Islet precursor cell (in vitro differentiated cells): ENCODE data around the gene MKI67.

ENCODE experiments used
- DNase-seq: peaks from one replicate; pipeline ENCODE4 v3.0.0-alpha.2; 2018

MKI67 gene

DNA sequence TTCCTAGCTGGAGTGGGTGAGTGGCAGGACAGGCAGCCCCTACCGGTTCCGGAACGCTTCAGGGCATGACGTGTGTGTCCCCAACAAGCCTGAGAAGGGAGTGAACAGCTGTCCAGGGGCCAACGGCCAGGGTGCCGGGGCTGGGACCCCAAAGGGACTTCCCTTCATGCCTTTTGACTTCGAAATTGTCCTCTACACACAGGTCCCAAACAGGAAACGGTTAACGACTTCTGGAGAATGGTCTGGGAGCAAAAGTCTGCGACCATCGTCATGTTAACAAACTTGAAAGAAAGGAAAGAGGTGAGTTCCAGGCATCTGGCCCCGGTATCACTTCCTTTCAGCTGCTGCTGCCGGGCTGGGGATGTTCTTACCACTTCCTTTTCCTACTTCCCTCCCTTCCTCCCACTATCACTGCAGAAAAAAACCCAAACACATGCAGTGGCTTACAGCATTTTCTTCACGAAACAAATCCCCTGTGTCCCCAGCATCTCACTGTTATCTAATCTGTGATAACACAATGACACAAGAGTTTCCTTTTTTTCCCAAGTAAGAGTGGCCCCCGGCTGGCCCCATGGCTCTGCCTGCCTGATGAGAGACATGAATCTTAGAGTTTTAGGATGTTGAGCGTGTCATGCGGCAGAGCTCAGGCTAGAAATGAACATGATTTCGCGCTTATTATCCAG is 63.2 kb downstream of the MKI67 start:
- no peak for DNase-seq

DNA sequence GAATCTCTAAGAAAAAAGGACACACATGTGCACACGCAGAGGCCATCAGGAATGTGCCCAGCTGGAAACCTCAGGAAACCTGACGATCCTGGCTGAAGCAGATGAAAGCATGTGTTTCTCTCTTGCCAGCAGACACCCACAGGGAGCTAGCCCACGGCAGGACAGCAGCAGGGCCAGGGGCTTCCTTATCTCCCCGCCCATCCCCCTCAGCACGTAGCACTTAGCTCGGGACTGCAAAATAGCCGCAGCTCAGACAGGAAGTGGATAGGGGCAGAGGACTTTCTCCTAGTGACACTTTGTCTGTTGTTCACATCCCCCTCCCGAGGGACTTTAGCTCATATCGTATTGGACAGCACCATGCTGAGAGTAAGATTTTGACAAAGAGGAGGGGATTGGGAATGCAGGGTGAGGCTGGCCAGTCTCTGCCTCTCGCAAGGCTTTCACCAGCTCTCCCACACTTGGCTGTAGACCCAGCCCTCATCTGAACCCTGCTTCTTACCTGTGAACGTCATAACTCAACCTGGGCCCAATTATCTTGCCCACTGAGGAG is 63.8 kb downstream of the MKI67 start:
- peak; percentile 84 for DNase-seq

DNA sequence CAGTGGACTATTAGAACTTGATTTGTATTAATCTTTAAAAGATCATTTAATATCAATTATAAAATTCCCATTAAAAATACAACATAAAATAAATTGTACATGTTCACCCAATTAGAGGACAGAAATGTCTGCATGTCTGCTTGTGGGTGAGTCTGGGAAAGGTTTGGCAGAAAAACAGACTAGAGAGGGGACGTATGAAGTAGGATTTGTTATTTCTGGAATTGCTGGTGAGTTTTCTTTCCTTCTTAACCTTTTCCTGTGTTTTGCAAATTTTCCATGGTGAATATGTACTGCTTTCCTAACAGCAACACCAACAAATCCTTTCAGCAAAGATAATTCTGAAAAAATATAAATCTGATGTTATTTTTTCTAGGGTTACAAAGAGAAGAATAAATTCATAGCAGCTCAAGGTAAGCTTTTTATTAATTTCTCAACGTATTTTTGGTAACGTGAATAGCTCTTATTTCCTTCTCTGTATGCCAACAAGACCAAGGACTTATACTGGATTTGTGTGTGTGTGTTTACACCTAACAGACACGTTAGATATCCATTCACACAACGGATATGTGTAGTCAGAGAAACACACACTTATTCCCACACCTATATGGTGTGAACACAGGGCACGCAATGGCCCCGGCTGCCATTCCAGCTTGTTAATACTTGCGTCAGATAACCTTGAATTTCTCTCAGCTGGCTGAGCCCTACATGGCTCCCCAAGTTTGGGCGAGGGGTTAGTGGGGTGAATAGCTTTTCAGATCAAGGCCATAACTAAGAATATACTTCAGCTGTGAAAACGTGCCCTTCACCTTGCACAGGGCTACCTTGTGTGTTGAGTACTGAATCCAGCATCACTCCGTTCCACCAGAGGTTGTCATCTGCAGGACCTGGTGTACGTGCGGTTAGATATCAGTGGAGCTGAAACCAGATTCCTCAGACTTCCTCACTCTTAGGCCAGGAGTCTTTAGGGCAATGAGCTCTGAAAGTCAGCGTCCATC is 64.6 kb downstream of the MKI67 start:
- DNase-seq: no peak

DNA sequence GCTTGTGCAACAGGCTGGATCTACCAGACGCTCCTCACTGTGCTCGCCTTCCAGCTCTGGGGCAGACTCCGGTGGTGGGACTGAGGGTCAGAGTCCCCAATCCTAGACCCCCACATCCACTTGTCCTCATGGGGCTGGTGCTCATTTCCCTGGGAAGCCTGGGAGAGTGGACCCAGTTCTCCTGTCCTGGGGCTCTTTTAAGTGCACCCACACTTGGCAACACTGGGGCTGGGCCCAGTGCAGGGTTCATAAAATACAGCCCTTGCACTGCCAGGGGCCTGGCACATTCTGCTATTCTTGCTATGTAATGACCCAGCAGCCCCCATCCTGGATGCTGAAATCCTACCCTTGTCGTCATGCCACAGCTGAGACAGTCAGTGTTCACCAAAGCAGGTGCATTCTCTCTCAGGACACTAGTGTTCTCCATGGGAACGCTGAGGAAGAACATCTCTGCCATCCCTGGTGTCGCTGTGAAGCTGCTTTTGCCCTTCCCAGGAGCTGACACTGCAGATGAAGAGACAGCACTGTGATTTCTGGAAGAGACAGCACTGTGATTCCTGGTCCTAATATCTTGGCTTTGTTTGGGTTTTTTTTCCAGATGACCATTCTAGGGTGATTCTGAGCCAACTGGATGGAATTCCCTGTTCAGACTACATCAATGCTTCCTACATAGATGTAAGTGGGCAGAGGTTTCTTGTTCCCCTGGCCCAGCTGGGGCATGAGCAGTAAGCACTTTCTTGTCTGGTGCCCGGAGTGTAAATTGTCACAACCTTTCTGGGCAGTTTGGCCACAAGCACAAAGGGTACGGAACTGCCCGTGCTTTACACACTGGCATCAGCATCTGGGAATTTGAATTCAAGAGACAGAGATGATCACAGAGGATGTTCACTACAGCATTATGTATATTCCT is 65.6 kb downstream of the MKI67 start:
- no peak for DNase-seq

DNA sequence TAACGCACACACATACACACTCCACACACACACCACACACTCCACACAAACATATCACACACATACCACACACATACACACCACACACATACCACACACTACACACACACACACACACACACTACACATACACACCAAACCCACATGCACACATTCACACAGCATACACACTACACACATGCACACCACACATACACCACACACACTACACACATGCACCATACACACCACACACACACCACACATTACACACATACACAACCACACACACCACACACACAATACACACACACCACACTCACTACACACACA is 66.3 kb downstream of the MKI67 start:
- DNase-seq: no peak

DNA sequence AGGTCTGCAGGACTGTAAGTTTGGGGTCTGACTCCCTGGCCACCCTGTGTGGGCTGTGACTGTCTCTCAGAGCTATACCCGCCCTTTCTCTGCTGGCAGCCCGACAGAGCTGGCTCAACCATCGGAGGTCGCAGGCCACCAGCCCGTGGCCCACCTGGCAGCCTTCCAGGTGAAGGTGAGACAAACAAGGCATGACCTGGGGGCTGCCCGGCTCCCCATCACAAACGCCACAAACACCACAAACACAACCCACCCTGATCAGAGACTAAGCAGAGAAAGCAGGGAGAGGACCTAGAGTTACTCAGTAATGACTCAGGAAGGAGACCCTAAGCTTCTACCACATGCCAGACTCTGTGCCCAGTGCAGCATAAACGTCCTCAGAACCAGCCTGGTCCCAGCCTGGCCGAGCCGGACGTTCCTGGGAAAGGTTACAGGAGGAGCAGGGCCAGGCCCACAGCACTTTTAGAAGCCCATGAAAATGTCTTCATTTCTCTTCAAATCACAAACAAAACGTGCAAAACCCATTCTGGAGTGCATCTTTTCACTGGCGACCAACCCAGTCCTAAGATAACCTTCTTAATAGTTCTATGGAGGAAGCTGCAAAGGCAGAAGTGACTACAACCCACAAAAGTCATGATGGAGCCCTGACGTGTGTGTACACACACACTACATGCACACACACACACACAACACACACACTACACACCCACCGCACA is 66.8 kb downstream of the MKI67 start:
- DNase-seq: no peak

DNA sequence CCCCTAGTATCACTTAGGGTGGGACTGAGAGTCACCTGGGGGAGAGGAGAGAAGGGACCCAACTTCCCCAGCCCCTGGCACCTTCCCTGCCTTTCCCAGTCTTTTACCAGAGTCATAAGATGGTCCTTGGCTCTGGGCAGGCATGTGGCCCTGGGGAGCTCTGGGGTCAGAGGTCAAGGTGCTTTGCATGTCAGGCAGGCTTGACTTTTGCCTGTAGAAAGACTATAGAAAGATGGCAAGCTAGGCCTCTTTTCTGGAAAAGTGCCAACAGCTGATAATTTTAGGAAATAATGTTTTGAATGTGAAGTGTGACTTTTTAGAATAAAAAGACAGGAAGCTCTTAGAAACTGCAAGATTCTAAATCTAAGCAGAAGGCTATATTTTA is 67.5 kb downstream of the MKI67 start:
- no peak for DNase-seq

DNA sequence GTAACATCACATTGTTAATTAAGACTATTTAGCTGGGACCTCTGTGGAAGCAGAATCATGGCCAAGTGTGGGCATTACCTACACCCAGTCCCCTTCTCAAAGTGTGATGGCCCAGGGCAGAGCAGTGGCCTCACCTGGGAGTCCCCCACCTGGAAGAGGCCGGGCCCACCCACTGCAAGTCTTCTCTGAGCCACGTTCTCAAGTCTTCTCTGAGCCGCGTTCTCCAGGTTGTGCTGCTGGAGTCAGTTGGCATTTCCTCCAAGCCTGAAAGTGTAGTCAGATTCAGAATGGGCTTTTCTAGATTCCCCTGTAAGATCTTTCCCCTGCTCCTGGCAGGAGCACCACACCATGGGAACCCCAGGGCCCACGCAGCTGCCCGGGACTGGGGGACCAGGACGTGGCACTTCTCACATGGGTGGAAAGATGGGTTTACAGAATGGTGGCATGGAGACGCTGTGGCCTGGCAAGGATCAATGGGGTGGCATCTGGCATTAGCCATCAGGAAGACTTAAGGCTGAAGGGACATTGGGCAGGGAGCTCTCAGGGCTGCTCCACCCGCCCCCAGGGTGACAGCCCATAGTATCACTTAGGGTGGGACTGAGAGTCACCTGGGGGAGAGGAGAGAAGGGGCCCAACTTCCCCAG is 68.0 kb downstream of the MKI67 start:
- DNase-seq: no peak

DNA sequence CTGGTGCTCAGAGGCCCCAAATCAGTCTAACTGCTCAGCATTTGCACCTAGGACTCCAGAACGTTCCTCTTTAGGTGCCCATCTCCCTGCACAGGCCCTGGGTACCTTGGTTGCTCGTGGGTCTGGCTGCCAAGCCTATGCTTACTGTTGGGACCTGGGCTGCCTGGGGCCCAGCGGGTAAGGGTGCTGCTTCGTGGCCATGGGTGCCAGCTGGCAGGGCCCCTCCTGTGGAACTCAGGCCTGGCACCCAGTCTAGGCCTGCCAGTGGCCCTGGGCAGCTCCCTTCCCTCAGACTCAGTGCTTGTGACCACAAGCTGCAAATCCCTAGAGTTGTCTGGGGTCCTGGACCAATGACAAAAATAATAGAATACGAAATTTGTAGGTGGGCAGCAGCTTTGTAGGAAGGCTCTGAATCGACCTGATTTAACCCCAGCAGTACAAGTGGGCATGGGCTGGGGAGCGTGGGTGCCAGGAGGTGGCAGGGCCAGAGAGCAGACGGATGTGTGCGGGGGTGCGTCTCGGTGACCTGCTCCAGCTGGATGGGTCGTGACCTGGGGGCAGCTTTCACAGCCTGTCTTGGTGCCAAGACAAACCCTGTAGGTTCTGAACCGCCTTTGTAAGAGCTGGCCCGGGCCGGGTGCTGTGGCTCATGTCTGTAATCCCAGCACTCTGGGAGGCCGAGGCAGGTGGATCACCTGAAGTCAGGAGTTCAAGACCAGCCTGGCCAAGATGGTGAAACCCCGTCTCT is 69.7 kb downstream of the MKI67 start:
- DNase-seq: no peak

DNA sequence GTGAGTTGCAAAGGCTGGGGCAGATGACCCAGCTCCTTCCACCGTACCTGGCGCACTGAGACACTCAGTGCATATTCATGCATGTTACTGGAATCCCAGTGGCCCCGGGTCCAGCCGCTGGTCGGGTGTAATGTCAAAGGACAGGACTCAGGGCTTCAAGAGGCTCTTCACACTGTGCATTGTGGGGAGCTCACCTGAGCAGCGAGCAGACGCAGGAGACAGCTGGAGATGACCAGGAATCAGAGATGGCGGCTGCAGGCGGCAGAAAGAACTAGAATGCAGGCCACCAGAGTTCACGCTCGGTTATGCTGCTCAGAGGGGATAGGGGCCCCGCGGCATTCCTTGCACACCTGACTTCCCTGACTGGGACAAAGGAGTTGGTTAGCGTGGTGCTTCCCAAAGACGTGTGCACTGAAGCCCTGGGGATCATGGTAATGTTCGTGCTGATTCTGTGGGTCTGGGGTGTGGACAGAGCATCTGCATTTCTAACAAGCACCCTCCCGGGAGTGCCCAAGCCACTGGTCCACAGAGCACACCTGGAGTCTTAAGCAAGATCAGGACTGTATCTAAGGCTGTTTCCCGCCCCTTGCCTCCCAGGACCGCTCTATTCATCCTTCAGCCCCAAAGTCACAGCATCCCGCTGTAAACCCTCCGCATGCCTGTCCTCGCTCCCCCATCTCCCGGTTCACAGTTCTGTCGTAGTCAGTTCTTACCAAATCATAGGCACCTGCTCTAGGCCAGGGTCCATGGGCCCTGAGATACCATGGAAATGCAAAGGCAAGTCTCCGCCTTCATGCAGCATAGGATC is 71.0 kb downstream of the MKI67 start:
- no peak for DNase-seq

DNA sequence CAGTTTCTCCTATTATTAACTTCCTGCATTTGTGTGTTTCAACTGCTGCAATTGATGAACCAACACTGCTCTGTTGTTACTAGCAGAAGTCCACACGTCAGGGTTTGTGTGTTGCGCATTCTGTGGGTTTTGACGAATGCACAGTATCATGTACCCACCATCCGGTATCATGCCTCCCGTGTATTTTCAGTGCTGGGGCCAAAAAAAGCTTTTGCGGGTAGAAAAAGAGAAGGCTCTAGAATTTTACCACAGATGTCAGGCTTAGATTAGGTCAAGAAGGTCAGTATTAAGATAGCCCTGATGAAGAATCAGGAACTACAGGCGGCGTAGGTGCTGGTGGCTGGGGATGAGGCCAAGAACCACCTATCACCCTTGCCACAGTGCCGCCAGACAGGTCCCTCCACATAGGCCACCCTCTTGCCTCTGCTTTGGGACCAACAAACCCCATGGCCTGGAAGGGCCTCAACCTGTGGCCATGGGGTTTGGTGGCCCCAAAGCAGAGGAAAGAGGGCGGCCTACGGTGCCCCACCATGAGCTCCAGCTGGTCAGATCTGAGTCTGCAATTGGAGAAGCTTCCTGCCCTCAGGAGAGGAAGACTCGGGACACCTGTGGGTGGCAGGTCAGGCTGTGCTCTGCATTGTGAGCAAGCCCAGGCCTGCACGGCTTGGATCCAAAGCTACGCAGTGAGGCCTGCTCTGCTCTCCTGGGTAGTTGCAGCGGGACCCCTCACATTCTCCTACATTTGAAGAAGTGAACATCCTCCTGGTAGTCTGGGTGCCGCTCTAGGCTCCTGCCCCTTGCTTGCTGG is 71.9 kb downstream of the MKI67 start:
- no peak for DNase-seq

DNA sequence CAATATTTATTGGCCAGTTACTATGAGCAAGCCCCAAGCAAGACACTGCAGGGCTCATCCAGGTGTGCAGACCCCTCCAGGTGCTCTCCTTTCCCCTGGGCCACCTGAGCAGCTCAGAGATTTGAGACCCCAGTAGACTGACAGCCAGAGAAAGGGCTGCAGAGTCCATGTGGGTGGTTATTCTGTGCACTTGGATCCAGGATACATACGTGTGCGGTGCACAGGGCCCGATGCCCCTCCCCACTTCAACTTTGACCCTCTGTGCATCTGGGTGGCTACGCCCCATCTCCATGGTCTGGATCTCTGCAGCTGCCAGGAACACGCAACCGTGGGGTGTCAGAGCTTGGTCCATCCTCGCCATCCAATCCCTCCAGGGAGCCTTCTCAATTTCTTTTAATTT is 72.9 kb downstream of the MKI67 start:
- DNase-seq: no peak

DNA sequence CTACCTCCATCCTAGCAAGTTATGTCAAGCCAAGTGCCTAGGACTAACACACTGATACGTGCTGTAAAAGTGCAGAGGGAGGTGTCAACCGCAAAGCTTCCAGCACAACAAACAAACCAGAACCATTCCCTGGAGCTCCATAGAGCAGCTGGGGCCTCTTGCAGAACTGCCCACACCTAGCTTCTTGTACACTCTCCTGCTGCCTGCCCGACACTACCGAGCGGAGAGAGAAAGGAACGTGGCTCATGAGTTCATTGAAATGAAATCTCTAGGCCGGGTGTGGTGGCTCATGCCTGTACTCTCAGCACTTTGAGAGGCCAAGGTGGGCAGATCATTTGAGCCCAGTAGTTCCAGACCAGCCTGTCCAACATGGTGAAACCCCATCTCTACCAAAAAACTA is 73.5 kb downstream of the MKI67 start:
- no peak for DNase-seq

DNA sequence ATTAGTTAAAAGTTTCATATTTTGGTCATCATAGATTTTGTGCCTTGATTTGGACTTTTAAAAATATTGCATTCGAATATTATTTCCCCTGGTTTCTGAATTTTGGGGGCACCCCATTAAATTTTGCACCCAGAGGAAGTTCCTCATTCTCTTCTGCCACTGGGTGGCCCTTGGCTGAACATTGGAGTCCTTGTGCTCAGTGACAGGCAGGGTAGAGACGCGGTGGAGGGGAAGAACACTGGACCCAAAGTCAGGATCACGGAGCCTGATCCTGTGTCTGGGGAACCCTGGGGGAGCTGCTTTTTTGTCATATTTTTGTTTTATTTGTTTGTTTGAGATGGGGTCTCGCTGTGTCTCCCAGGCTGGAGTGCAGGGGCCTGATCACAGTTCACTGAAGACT is 74.7 kb downstream of the MKI67 start:
- DNase-seq: no peak

DNA sequence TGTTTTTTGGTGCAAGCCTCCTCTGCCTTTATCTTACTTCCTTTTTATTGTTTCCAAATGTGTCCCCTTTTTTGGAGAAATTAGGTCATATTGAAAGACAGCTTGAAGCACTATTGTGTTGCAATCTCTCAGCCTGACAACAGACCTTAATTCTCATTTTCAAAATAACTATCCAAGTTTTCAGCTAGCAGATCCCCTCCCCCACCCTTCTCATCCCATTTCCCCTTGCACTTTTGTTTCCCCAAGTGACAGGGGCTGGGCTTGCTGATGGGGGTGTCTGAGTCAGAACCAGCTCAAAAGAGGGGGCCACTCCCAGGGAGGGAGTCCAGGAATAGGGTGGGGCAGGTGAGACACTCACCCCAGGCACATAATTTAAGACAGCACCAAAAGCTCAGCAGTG is 75.3 kb downstream of the MKI67 start:
- DNase-seq: no peak

DNA sequence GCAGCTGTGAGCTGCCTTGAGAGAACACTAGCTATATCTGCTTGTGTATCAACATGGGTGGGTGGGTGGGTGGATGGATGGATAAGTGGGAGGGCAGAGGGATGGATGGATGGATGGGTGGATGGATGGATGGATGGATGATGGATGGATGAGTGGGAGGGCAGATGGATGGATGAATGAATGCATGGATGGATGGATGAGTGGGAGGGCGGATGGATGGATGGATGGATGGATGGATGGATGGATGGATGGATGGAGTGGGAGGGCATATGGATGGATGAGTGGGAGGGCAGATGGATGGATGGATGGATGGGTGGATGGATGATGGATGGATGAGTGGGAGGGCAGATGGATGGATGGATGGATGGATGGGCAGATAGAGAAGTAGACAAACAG is 76.1 kb downstream of the MKI67 start:
- no peak for DNase-seq

DNA sequence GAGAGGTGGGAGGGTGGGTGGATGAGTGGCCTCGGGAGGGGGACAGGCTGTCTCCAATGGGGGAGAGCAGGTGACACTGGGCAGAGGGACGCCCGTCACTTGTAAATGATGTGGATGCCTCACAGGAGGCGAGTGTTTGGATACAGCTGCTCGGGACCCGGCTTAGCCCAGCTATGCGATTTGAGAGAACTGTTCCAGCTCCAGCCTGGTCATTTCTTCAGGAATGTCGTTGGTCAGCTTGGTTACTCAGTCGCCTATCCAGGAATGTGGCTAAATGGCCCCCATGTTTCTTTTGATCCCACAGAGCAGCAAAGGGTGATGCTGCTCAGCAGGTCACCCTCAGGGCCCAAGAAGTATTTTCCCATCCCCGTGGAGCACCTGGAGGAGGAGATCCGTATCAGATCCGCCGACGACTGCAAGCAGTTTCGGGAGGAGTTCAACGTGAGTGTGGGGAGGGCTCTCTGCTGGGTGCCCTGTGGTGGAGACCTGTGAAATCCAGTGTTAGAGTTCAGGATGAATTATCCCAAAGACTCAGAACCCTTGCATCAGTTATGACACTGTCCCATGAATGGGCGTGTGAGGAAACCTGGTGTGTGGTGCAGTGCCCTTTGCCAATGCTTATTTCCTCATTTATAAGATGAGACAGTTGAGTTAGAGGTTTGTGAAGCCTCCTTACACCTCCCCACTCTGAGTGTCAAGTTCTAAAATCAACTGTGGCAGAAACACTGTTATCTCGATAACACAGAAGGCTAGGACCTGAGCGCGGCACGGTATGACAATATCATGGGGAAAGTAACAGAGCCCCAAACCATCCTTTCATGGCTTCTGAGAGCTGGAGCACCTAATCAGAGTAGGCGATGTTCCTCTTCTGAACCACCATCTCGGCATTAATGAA is 76.8 kb downstream of the MKI67 start:
- DNase-seq: peak; percentile 94

DNA sequence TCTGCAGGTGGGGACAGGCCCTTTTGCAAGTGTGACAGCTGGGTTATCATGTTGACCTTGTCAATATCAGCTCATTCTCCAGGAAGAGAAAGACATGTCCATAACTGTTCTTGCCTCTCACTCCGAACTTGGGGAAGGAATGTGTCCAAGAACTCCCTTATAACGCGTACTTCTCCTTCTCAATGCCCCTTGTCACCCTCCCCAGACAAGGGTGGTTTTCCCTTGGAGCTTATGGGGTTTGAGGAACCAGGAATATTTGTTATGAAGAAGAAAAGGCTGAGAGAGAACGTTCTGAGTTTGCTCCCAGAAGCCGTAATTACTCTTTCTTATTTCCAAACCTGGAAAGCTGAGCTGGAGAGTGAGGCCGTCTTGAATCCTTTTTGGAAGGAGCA is 77.4 kb downstream of the MKI67 start:
- no peak for DNase-seq
